Stimulated activated CD4-positive, alpha-beta T cell treated with anti-CD3 and anti-CD28 coated beads, TNF-alpha, amount 100 ng/mL, for 4 hours (primary cell): ENCODE measurements around the gene DUOX1.
A peak's percentile ranks its signal among the peaks of the same experiment; 100 is the strongest.

Experiments used
- DNase-seq, 3 experiments: peaks; one replicate each; pipeline ENCODE4 v3.0.0-alpha.2; 2020; ENCODE audit warnings: low read depth in 3 of 3

The DUOX1 gene

GRCh38 chr15:45106002-45106790 lies 23.6 kb upstream of the DUOX1 start:
- no peak for DNase-seq

- no peak for DNase-seq
Observed at GRCh38 chr15:45107941-45108630, 21.7 kb upstream of the DUOX1 start.

DNA sequence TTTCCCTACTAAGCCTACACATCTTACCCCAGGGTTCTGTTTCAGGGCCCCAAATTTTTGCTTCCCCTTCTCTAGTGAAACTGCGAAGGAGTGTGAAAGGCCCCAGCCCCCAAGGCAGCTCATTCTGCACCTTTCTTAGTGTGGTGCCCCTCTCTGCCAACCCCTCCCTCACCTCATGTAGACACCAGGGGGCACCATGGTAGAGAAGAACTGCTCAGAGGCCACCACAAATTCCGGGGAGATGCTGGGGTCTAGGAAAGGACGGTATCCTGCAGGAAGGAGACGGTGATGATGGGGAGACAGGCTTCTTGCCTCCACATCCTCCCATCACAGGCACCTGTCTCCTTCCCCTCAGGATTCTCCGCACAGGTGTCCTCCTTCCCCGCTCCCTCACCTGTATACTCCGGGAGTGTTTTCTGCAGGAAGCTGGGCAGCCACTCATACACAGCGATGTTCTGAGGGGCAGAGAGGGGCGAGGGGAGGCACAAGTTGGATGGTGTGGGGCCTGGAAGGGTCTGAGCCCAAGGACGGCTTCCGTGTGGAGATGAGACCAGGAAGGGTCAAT lies 19.5 kb upstream of the DUOX1 start:
- DNase-seq, result no peak

- no peak for DNase-seq
Observed at GRCh38 chr15:45111390-45112142, 18.2 kb upstream of the DUOX1 start.

DNA sequence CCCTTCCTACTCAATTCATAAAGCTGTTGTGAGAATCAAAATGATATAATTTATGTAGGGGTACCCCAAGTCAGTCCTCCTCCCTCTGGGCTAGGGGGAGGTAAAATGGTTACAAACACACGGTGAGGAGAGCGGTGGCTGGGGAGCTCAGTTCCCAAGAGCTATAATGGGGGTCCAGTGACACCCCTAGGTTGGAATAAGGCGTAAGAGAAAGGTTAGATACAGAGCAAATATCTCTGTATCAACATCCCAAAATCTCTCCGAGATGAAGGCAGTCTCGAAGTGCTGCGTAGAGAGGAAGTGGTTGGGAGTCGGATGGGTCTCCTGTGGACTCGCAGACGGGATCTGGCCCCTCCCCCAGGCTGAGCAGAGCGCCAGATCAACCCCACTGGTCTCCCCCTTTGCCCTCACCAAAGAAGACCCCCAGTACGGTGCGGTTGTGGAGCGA lies 17.6 kb upstream of the DUOX1 start:
- no peak for DNase-seq

GRCh38 chr15:45112591-45113379 lies 17.0 kb upstream of the DUOX1 start:
- no peak for DNase-seq

DNA sequence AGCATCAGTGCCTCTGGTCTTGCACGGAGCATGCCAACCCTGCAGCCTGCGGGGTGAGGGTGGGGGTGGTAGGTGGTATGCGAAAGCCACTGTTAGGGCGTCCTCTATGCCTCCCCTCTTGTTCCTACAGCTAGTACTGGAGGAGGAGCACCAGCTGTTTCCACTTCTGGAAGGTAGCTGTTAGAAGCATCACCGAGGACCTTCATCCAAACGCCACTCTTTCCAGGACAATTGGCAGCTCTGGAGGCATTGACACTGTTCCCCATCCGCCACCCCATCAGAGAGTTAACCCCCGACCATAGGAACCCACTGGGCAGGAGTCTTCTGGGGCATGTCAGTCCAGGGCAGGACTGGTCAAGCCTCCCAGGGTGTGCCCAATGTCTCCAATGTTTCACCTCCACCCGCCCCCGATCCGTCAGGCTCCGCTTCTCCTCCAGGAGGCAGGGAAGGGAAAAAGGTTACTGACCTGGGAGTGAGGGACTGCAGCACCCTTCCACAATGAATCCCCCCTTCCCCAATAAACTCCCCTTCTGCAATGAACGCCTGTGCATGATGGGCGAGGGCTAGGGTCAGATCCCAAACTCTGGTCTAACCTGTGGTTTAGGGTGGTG lies 16.3 kb upstream of the DUOX1 start:
- no peak for DNase-seq

DNA sequence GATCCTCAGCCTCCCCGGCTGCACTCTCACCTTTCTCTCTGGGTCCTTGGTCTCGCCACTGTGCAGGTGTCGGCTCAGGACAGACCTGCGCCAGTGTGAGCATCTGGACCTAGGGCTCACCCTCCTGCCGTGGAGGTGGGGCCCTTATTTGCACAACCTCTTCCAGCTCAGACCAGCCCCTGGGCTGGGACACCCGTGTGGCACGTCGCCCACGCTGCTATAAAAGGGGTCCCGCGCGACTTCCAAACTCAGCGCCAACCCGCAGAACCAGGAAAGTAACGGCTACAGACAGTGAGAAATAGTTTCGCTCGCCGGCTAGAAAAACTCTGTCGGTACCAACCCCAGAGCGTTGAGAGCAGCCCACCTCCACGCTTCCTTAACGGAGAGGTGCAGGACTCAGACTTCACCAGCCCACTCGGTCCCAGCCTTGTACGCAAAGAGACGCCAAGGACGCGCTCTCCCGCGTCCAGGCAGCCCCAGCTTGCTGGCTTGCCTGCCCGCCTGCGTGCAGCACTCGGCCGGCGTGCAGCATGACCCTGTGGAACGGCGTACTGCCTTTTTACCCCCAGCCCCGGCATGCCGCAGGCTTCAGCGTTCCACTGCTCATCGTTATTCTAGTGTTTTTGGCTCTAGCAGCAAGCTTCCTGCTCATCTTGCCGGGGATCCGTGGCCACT lies 15.6 kb upstream of the DUOX1 start, which contains the start of the genes DUOX2 and DUOXA2:
TSS of gene DUOX2 (minus strand) at position 97 of the 675 bp plus-strand sequence. CDS start 761 bp downstream, outside the sequence.
TSS of gene DUOXA2 (plus strand) at position 251 of the 675 bp plus-strand sequence. CDS start at position 531, 280 bp downstream.
- no peak for DNase-seq

DNA sequence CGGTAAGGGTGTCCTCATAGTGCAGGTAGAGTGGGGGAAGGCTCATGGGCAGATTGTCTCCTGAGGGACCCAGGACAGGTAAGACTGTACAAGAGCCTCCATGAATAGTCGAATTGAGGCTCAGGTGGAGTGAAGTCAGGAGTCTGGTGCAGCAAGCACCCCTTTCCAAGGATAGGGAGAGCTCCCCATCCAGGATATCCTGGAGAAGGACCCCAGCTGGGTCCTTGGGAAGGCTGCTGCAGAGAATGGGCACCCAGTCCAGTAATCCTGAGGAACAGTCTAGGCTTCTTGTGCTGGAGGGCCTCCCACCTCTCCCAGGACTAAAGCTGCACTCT lies 15.1 kb upstream of the DUOX1 start:
- no peak for DNase-seq

DNA sequence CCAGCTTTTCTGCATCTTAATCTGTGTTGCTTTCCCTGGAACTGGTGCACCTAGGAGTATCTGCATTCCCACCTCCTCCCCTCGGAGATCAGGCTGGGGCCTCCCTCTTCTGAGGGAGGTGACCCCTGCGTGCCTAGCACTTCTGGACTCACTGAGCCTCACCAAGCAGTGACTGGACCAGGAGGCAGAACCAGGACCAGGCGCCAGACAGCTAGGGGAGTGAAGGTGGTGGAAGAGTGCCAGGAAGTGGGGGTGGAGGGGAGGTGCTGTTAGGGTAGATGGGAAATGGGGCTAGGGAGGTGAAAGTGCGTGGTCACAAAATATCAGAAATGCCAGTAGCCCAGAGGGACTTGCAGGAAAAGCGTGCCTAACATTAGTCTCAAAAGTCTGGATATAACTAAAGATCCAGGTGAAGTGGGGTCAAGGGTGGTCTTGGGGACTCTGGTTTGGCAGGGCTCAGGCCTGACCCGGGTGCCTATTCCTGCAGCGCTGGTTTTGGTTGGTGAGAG lies 14.4 kb upstream of the DUOX1 start:
- DNase-seq, result no peak

DNA sequence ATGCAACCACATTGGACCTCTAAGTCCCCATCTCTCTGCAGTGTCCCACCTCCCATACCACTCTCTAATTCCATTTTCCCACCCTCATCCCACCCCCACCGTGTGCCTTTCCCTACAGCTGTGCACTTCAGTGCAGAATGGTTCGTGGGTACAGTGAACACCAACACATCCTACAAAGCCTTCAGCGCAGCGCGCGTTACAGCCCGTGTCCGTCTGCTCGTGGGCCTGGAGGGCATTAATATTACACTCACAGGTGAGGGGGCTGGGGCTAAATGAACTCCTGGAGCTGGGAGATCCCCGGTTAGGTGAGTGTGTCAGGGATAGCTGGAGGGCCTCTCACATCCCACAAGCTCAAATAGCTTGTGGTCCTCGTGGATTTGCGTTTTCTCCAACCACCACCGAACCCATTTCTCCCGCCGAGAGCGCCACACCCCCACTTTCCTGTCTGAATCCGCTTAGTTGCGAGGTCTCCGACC lies 13.8 kb upstream of the DUOX1 start:
- no peak for DNase-seq

DNA sequence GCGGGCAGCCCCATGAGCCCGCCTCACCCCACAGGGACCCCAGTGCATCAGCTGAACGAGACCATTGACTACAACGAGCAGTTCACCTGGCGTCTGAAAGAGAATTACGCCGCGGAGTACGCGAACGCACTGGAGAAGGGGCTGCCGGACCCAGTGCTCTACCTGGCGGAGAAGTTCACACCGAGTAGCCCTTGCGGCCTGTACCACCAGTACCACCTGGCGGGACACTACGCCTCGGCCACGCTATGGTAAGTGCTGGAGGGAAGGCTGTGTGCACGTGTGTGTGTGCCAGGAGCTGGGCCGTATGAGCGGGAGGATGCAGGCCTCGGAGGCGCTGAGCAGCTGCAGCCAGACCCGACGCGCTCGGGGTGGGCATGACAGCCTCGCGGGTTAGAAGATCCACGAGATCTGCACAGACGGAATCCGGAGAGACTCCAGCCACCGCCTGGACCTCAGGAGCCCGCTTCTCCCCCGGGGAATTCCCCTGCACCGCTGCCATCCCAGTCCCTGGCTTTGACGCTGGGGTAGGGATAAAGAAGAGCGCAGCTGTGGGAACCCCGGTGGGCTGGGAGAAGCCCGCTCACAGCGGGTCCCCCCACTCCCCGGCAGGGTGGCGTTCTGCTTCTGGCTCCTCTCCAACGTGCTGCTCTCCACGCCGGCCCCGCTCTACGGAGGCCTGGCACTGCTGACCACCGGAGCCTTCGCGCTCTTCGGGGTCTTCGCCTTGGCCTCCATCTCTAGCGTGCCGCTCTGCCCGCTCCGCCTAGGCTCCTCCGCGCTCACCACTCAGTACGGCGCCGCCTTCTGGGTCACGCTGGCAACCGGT lies 13.1 kb upstream of the DUOX1 start:
- no peak for DNase-seq

- DNase-seq, result no peak
Observed at GRCh38 chr15:45117308-45118130, 12.3 kb upstream of the DUOX1 start.

DNA sequence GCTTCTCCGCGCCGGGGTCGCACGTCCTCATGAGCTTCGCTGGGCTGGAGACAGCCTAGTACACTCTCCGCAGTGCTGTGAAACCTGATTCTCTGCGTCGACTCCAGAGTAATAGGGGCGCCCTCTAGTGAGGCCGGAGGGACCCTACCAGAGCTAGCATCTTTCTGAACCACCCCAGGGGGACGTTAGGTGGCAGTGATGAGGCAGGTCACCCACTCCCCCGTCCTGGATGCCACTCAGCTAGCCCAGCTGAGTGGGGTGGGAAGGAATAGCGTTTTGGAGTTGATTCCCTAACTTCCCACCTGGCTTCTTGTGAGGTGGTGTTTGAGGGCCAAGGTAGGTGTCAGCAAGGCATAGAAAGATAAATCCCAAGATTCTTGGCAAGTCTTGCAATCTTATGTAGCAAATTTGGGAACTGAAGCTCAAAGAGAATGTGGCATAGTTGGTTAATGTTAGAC lies 11.6 kb upstream of the DUOX1 start:
- peak; percentile 62 to 75 (median 65) for DNase-seq

DNA sequence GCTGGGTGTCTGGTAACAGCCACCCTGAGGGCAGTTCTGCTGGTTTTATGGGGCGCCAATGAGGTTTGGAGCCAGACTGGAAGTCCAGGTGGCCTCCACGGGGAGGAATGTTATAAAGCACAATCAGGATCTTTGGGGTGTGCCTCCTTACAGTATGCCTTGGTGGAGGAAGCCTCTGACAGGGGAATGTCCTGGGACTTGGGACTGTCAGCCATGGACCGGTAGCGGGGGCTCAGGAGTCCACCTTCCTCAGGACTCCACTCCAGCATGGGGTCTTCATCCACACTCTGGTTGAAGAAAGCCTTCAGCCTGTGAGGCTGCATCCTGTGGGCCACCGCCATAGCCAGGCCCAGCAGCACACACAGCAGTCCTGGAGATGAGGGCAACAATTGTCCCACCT lies 10.8 kb upstream of the DUOX1 start:
- no peak for DNase-seq

DNA sequence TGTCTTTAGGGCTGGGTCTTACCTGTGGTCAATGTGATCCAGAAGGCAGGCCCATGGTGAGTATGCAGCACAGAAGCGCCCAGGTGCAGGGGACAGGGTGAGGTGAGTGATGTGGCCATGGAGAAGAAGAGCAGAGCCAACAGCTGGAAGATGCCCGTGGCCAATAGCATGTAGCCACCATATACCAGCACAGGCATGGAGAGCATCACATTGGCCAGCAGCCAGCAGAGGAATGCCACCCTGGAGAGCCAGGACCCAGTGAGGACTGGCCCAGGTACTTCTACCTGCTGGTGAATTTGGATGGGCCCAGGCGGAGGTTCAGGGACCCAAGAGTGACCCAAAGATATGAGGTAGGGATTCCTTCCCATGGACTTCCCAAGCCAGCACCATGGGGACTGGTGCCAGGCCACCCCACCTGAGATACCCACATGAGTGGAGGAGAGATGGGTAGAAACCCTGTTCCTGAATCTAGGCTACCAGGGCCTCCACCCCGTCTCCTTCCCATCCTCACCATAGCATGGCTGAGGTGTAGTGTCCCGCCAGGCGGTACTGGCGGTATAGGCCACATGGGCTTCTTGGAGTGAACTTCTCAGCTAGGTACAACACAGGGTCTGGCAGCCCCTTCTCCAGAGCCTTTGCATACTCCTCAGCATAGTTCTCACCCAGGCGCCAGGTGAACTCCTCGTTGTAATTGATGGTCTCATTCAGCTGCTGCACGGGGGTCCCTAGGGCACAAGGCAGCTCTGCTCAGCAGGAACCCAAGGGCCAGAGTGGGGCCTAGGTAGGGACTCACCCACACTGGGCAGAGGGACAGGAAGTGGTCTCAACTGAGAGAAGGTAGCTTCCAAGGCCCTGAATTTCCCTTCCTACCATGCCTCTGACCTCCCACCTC lies 9.5 kb upstream of the DUOX1 start:
- DNase-seq, result no peak

GRCh38 chr15:45121020-45121419 lies 8.8 kb upstream of the DUOX1 start:
- DNase-seq, result no peak
